ENCODE measurements around the gene TRPV4.

TRPV4 gene

DNA sequence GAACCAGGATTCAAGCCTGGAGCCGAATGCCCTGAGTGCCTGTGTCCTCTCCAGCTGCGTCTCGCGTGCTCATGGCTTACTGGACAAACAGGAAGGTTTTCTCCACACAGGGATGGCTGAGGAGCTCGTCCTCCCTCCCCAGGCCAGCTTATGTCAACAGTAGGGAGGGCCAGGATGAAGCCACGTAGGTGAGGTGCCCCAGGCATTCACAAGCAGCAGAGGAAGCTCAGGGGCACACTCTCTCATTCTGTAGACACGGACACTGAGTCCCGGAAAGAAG, 49.3 kb downstream of the TRPV4 start:
- TF ChIP-seq, protein P1, sequence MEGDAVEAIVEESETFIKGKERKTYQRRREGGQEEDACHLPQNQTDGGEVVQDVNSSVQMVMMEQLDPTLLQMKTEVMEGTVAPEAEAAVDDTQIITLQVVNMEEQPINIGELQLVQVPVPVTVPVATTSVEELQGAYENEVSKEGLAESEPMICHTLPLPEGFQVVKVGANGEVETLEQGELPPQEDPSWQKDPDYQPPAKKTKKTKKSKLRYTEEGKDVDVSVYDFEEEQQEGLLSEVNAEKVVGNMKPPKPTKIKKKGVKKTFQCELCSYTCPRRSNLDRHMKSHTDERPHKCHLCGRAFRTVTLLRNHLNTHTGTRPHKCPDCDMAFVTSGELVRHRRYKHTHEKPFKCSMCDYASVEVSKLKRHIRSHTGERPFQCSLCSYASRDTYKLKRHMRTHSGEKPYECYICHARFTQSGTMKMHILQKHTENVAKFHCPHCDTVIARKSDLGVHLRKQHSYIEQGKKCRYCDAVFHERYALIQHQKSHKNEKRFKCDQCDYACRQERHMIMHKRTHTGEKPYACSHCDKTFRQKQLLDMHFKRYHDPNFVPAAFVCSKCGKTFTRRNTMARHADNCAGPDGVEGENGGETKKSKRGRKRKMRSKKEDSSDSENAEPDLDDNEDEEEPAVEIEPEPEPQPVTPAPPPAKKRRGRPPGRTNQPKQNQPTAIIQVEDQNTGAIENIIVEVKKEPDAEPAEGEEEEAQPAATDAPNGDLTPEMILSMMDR (IDR thresholded peaks at IDR 0.05; ENCODE audit: borderline replicate concordance, control extremely low read depth, extremely low read depth, insufficient read depth, missing control alignments), result no peak
- DNase-seq (ENCODE audit: low spot score), result no peak
- in situ Hi-C loops (cut with MboI; ENCODE audit: low sequenced_read_pairs, unreplicated experiment), result no loop called here

DNA sequence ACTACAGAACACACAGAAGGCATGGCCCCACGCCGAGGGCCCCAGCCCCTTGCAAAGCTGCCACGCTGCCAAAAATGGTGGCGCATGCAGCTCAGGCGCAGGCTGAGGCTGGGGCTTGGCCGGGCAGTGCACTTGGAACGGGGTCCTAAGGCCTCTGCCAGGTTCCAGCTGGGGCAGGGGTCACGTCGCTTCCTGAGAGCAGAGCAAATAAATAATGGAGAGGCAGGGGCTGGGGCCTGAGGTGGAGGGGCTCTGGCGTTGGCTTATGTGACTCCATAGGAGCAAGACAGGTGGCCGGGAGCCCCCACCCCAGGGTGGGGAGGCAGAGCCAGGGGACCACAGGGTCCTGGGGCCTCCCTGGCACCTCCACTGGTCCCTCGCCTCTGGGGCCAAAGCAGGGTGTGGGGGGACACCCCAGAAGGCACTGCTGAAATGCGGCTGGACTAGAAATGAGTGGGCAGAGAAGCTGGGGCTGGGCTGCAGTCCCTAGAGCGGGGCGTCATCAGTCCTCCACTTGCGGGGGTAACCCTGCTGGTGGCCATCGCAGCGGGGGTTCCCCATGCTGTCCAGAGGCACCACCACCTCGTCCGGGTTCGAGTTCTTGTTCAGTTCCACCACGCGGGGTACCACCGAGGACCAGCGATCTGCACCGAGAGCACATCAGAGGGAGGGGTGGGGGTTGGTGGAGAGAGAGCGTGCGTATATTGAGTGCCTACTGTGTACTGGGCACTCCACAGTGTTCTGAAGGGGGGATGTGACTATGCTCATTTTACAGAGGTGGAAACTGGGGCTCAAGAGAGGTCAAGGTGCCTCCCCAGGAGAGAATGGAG, 49.8 kb downstream of the TRPV4 start:
- no peak for DNase-seq (ENCODE audit: low spot score)
- TF ChIP-seq, protein P1 (IDR thresholded peaks at IDR 0.05; ENCODE audit: borderline replicate concordance, control extremely low read depth, extremely low read depth, insufficient read depth, missing control alignments), result no peak
- in situ Hi-C loops (cut with MboI; ENCODE audit: low sequenced_read_pairs, unreplicated experiment), result no loop called here

DNA sequence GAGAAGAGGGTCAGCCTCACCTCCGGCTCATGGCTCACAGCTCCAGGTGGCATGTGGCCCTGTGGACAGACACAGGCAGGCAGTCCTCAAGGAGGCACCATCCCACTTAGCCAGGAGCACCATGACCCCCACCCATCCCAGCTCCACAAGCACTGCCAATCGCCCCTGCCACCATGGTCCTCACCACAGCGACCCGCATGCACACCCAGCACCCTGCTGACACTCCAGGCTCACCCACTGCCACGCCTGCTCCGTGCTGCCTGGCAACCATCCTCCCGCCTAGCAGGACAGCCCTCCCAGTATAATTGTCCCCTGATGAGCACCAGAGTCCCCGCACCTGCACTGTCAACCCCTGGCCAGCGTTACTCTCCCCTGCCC, 50.9 kb downstream of the TRPV4 start:
- no peak for DNase-seq (ENCODE audit: low spot score)
- TF ChIP-seq, protein P1 (IDR thresholded peaks at IDR 0.05; ENCODE audit: borderline replicate concordance, control extremely low read depth, extremely low read depth, insufficient read depth, missing control alignments), result no peak
- in situ Hi-C loops (cut with MboI; ENCODE audit: low sequenced_read_pairs, unreplicated experiment), result no loop called here

DNA sequence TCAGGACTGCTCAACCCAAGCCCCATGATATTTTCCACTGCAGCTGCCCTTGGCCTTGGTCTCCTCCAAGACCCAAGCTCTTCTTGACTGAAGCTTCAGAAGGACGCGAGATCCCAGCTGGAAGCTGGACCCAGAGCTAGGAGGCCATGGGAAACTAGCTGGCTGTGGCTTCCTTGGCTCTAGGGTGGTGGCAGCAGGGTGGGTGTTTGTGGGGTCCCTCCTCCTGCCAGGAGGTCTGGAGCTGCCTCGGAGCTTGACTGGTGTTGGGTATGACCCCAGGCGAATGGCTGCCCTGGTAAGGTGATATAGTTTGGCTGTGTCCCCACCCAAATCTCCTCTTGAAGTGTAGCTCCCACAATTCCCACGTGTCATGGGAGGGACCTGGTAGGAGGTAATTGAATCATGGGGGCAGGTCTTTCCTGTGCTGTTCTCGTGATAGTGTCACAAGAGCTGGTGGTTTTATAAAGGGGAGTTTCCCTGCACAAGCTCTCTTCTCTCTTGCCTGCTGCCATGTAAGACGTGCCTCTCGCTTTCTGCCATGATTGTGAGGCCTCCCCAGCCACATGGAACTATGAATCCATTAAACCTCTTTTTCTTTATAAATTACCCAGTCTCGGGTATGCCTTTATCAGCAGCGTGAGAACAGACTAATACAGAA, 51.4 kb downstream of the TRPV4 start:
- TF ChIP-seq, protein P1 (IDR thresholded peaks at IDR 0.05; ENCODE audit: borderline replicate concordance, control extremely low read depth, extremely low read depth, insufficient read depth, missing control alignments), result no peak
- in situ Hi-C loops (cut with MboI; ENCODE audit: low sequenced_read_pairs, unreplicated experiment), result no loop called here
- no peak for DNase-seq (ENCODE audit: low spot score)

DNA sequence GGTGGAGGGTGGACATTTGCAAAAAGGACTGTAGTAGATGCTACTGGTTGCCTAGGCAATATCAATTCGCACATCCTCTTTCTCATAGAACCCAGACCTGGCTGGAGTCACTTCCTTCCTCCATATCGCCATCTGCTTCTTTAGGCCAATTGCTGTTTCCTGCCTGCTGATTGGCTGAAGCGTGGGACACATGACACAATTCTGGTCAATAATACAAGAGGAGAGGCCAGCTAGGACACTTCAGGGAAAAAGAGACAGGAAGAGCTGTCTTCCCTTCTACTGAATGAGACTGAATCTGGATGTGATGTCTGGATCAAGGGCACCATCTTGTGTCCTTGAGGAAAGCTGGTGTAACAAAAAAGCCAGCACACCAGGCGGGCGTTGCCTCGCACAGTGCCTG, 53.8 kb downstream of the TRPV4 start:
- no peak for DNase-seq (ENCODE audit: low spot score)
- TF ChIP-seq, protein P1 (IDR thresholded peaks at IDR 0.05; ENCODE audit: borderline replicate concordance, control extremely low read depth, extremely low read depth, insufficient read depth, missing control alignments), result no peak
- in situ Hi-C loops (cut with MboI; ENCODE audit: low sequenced_read_pairs, unreplicated experiment), result no loop called here

DNA sequence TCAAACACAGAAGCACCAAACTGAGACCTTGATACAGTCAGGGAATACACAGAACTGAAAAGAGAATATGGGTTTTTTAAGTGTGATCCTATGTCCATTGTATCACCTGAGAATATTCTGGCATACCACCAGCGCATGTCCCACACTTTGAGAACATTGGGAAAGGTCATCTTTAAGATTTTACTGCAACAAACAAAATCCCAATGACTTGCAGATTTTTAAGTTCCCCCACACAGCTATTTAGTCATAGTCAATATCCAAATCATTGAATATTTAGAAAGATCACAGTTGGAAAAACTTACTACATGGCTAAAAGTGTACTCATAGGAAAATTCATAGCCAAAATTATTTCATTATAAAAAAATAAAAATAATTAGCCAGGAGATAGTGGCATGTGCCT, 54.5 kb downstream of the TRPV4 start:
- TF ChIP-seq, protein P1 (IDR thresholded peaks at IDR 0.05; ENCODE audit: borderline replicate concordance, control extremely low read depth, extremely low read depth, insufficient read depth, missing control alignments), result no peak
- no peak for DNase-seq (ENCODE audit: low spot score)
- in situ Hi-C loops (cut with MboI; ENCODE audit: low sequenced_read_pairs, unreplicated experiment), result no loop called here

Data from GM13976 (cell line).